SK-N-SH treated with all-trans-retinoic acid at 6 μM for 48 hours (cell line): Measurements from ENCODE around the gene SLC4A3.

Experiments used
- ATAC-seq: fragments of 200-7000 bp; cut with Tn5 transposase; 3 replicates; pipeline ENCODE4 v1.9.1; 2020; ENCODE audit warnings: mild to moderate bottlenecking, moderate library complexity
- ARNTL ChIP-seq: fragments of 450-650 bp; formaldehyde crosslinking; IDR thresholded peaks from 2 replicates; pipeline ENCODE4 v1.5.0; 2020; ENCODE audit warnings: low read depth, mild to moderate bottlenecking, moderate library complexity, borderline replicate concordance
- BACH2 ChIP-seq: fragments of 250-450 bp; sonication (Bioruptor Pico); IDR thresholded peaks from 2 replicates; pipeline ENCODE4 v1.9.0; 2021; ENCODE audit warnings: mild to moderate bottlenecking, borderline replicate concordance
- CSDC2 ChIP-seq: fragments of 250-450 bp; sonication (Bioruptor Pico); IDR thresholded peaks from 2 replicates; pipeline ENCODE4 v1.5.0; 2020; ENCODE audit warnings: mild to moderate bottlenecking, moderate library complexity
- ESRRG ChIP-seq: fragments of 250-450 bp; sonication (Bioruptor Pico); IDR thresholded peaks from 2 replicates; pipeline ENCODE4 v1.6.1; 2021; ENCODE audit warnings: mild to moderate bottlenecking
- GLIS3 ChIP-seq: fragments of 250-450 bp; sonication (Bioruptor Pico); IDR thresholded peaks from 2 replicates; pipeline ENCODE4 v1.5.0; 2020; ENCODE audit warnings: mild to moderate bottlenecking, moderate library complexity
- ISL1 ChIP-seq: fragments of 250-450 bp; sonication (Bioruptor Pico); IDR thresholded peaks from 2 replicates; pipeline ENCODE4 v2.1.2; 2022; ENCODE audit warnings: mild to moderate bottlenecking, moderate library complexity
- OSR1 ChIP-seq: fragments of 250-450 bp; sonication (Bioruptor Pico); IDR thresholded peaks from 2 replicates; pipeline ENCODE4 v1.8.0; 2022; ENCODE audit warnings: moderate library complexity, mild to moderate bottlenecking, inconsistent platforms
- PPARA ChIP-seq: fragments of 250-450 bp; sonication (Bioruptor Pico); IDR thresholded peaks from 2 replicates; pipeline ENCODE4 v1.5.0; 2020; ENCODE audit warnings: mild to moderate bottlenecking, borderline replicate concordance
- RARB ChIP-seq: fragments of 250-450 bp; sonication (Bioruptor Pico); IDR thresholded peaks from 2 replicates; pipeline ENCODE4 v1.8.0; 2021; ENCODE audit warnings: mild to moderate bottlenecking, moderate library complexity
- ZC3H10 ChIP-seq: fragments of 250-450 bp; sonication (Bioruptor Pico); IDR thresholded peaks from 2 replicates; pipeline ENCODE4 v1.5.1; 2021; ENCODE audit warnings: mild to moderate bottlenecking, moderate library complexity
- ZFP3 ChIP-seq: fragments of 250-450 bp; sonication (Bioruptor Pico); IDR thresholded peaks from 2 replicates; pipeline ENCODE4 v1.5.0; 2020; ENCODE audit warnings: mild to moderate bottlenecking, moderate library complexity
- ZFP30 ChIP-seq: fragments of 450-650 bp; formaldehyde crosslinking; IDR thresholded peaks from 2 replicates; pipeline ENCODE4 v1.5.0; 2022; ENCODE audit warnings: mild to moderate bottlenecking, moderate library complexity
- ZNF565 ChIP-seq: fragments of 450-650 bp; formaldehyde crosslinking; conservative IDR thresholded peaks from 2 replicates; pipeline ENCODE4 v1.5.0; 2020; ENCODE audit warnings: low read depth, mild to moderate bottlenecking, moderate library complexity
- ZNF8 ChIP-seq: fragments of 450-650 bp; formaldehyde crosslinking; IDR thresholded peaks from 2 replicates; pipeline ENCODE4 v1.5.0; 2020; ENCODE audit warnings: mild to moderate bottlenecking, moderate library complexity
- TF ChIP-seq, protein P1 (sequence below): fragments of 250-450 bp; sonication (Bioruptor Pico); IDR thresholded peaks from 2 replicates; pipeline ENCODE4 v1.8.0; 2020; ENCODE audit warnings: mild to moderate bottlenecking, moderate library complexity, borderline replicate concordance
- TF ChIP-seq, protein P2 (sequence below): fragments of 250-450 bp; sonication (Bioruptor Pico); IDR thresholded peaks from 2 replicates; pipeline ENCODE4 v1.5.0; 2020; ENCODE audit warnings: mild to moderate bottlenecking, moderate library complexity
- TF ChIP-seq, protein P3 (sequence below): fragments of 250-450 bp; sonication (Bioruptor Pico); IDR thresholded peaks from 2 replicates; pipeline ENCODE4 v1.5.1; 2020; ENCODE audit warnings: low read depth, mild to moderate bottlenecking, moderate library complexity
- TF ChIP-seq, protein P4 (sequence below): fragments of 250-450 bp; sonication (Bioruptor Pico); IDR thresholded peaks from 2 replicates; pipeline ENCODE4 v1.8.0; 2021; ENCODE audit warnings: low read depth, mild to moderate bottlenecking, moderate library complexity, borderline replicate concordance

SLC4A3 gene, protein sequence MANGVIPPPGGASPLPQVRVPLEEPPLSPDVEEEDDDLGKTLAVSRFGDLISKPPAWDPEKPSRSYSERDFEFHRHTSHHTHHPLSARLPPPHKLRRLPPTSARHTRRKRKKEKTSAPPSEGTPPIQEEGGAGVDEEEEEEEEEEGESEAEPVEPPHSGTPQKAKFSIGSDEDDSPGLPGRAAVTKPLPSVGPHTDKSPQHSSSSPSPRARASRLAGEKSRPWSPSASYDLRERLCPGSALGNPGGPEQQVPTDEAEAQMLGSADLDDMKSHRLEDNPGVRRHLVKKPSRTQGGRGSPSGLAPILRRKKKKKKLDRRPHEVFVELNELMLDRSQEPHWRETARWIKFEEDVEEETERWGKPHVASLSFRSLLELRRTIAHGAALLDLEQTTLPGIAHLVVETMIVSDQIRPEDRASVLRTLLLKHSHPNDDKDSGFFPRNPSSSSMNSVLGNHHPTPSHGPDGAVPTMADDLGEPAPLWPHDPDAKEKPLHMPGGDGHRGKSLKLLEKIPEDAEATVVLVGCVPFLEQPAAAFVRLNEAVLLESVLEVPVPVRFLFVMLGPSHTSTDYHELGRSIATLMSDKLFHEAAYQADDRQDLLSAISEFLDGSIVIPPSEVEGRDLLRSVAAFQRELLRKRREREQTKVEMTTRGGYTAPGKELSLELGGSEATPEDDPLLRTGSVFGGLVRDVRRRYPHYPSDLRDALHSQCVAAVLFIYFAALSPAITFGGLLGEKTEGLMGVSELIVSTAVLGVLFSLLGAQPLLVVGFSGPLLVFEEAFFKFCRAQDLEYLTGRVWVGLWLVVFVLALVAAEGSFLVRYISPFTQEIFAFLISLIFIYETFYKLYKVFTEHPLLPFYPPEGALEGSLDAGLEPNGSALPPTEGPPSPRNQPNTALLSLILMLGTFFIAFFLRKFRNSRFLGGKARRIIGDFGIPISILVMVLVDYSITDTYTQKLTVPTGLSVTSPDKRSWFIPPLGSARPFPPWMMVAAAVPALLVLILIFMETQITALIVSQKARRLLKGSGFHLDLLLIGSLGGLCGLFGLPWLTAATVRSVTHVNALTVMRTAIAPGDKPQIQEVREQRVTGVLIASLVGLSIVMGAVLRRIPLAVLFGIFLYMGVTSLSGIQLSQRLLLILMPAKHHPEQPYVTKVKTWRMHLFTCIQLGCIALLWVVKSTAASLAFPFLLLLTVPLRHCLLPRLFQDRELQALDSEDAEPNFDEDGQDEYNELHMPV

DNA sequence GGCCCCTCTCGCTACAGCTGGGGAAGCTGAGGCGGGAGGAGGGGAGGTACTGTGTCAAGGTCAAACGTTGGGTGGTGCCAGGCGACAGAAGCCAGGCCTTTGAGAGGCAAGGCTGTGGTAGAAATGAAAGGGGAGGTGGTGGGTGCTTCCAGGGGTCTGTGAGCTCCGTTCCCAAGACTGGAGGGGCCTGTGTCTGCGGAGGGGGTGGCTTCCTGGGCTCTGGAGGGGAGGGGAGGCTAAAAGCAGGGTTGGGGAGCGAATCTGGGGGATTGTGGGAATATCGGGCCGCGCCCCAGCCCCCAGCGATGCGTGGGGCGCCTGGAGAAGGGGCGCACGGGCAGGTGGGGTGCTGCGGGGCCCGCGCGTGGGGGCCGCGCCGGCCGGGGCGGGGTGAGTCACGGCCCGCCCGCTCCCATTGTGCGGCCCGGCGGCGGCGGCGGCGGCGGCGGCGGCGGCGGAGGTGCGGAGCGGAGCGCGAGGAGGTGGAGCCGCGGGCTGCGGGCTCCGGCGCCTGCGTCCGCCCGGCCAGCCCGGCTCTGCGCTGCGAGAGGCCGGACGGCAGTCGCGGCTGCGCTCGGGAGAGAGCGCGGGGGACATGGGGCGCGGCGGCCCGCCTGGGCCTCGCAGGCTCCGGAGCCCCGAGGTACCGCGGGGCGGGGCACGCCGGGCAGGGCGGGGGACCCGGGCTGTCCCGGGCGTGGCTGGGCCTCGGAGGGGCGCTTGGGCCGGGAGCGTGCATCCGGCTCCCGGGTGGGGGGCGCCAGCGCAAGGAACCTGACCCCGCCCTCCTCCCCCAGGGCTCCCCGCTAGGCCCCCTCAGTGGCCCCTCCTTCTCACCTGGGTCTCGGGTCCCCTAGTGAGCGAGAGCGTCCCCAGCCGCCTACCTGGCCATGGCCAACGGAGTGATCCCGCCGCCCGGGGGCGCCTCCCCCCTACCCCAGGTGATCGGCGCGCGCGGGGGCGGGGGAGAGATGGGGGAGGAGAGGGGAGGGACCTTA is at the start of gene SLC4A3:
Gene SLC4A3 (plus strand): TSS at position 528 of the 998 bp plus-strand sequence. CDS start 363 bp downstream, at position 891.
- ATAC-seq, result peak; percentile 78
- TF ChIP-seq ZFP30 (CRISPR knock-in tag) (no peak), ARNTL (CRISPR knock-in tag) (no peak), ZNF8 (CRISPR knock-in tag) (no peak), CSDC2 (CRISPR knock-in tag) (no peak), BACH2 (CRISPR knock-in tag) (no peak), GLIS3 (no peak)
- TF ChIP-seq, protein P1, sequence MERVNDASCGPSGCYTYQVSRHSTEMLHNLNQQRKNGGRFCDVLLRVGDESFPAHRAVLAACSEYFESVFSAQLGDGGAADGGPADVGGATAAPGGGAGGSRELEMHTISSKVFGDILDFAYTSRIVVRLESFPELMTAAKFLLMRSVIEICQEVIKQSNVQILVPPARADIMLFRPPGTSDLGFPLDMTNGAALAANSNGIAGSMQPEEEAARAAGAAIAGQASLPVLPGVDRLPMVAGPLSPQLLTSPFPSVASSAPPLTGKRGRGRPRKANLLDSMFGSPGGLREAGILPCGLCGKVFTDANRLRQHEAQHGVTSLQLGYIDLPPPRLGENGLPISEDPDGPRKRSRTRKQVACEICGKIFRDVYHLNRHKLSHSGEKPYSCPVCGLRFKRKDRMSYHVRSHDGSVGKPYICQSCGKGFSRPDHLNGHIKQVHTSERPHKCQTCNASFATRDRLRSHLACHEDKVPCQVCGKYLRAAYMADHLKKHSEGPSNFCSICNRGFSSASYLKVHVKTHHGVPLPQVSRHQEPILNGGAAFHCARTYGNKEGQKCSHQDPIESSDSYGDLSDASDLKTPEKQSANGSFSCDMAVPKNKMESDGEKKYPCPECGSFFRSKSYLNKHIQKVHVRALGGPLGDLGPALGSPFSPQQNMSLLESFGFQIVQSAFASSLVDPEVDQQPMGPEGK (CRISPR knock-in tag), result peak; percentile 45; the same call in 1 of the 2 replicates
- TF ChIP-seq, protein P2, sequence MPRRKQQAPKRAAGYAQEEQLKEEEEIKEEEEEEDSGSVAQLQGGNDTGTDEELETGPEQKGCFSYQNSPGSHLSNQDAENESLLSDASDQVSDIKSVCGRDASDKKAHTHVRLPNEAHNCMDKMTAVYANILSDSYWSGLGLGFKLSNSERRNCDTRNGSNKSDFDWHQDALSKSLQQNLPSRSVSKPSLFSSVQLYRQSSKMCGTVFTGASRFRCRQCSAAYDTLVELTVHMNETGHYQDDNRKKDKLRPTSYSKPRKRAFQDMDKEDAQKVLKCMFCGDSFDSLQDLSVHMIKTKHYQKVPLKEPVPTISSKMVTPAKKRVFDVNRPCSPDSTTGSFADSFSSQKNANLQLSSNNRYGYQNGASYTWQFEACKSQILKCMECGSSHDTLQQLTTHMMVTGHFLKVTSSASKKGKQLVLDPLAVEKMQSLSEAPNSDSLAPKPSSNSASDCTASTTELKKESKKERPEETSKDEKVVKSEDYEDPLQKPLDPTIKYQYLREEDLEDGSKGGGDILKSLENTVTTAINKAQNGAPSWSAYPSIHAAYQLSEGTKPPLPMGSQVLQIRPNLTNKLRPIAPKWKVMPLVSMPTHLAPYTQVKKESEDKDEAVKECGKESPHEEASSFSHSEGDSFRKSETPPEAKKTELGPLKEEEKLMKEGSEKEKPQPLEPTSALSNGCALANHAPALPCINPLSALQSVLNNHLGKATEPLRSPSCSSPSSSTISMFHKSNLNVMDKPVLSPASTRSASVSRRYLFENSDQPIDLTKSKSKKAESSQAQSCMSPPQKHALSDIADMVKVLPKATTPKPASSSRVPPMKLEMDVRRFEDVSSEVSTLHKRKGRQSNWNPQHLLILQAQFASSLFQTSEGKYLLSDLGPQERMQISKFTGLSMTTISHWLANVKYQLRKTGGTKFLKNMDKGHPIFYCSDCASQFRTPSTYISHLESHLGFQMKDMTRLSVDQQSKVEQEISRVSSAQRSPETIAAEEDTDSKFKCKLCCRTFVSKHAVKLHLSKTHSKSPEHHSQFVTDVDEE, result no peak
- TF ChIP-seq, all 23 proteins: peak for 1

DNA sequence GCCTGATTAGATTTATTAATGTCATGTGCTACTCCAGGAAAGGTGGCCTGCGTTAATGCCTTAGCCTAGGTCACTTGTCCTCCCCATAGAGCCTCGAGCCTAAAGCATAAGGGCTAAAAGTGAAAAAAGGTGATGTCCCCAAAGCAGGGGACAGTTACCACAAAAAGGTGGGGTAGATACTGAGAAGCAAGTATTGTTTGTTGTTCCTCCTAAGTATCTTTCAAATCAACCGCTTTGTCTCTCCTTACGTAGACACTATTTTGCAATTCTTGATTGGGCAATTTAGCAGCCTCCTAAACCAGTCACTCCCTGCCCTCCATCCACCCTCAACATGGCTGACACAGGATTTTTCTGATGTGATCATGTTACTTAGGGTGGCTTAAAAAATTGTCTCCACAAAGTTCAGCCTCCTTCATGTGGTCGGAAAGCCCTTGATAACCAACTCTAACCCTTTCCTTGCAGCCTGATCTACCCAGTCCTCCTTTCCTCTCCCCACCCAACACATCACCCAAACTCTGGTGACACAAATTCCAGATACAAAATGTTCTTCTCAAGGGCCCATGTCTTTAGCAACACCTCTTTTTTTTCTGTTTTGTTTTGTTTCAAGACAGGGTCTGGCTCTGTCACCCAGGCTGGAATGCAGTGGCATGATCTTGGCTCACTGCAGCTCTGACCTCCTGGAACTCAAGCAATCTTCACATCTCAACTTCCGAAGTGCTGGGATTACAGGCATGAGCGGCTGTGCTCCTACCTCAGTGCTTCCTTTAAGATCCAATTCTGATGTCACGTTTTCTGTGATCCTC is 48.4 kb upstream of the SLC4A3 start:
- ATAC-seq, result no peak
- TF ChIP-seq, protein P2, result no peak
- TF ChIP-seq ISL1 (CRISPR knock-in tag) (no peak), OSR1 (no peak), RARB (CRISPR knock-in tag) (no peak), BACH2 (CRISPR knock-in tag) (no peak), ZNF565 (CRISPR knock-in tag) (no peak), CSDC2 (CRISPR knock-in tag) (no peak), GLIS3 (no peak), ZFP3 (CRISPR knock-in tag) (no peak), ESRRG (no peak), ARNTL (CRISPR knock-in tag) (no peak), ZC3H10 (CRISPR knock-in tag) (no peak), PPARA (CRISPR knock-in tag) (no peak)
- TF ChIP-seq, protein P3, sequence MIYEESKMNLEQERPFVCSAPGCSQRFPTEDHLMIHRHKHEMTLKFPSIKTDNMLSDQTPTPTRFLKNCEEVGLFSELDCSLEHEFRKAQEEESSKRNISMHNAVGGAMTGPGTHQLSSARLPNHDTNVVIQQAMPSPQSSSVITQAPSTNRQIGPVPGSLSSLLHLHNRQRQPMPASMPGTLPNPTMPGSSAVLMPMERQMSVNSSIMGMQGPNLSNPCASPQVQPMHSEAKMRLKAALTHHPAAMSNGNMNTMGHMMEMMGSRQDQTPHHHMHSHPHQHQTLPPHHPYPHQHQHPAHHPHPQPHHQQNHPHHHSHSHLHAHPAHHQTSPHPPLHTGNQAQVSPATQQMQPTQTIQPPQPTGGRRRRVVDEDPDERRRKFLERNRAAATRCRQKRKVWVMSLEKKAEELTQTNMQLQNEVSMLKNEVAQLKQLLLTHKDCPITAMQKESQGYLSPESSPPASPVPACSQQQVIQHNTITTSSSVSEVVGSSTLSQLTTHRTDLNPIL (CRISPR knock-in tag), result no peak
- TF ChIP-seq, protein P4, sequence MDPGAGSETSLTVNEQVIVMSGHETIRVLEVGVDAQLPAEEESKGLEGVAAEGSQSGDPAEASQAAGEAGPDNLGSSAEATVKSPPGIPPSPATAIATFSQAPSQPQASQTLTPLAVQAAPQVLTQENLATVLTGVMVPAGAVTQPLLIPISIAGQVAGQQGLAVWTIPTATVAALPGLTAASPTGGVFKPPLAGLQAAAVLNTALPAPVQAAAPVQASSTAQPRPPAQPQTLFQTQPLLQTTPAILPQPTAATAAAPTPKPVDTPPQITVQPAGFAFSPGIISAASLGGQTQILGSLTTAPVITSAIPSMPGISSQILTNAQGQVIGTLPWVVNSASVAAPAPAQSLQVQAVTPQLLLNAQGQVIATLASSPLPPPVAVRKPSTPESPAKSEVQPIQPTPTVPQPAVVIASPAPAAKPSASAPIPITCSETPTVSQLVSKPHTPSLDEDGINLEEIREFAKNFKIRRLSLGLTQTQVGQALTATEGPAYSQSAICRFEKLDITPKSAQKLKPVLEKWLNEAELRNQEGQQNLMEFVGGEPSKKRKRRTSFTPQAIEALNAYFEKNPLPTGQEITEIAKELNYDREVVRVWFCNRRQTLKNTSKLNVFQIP, result no peak
- TF ChIP-seq, protein P1 (CRISPR knock-in tag), result no peak
